PC-9 (cell line): ENCODE data around the gene POLE4.

ENCODE experiments used
- EZH2 ChIP-seq: fragments of 200-600 bp; sonication (generic); IDR thresholded peaks from 2 replicates; pipeline ENCODE4 v1.8.0; 2017; ENCODE audit warnings: antibody characterized with exemption, low read depth
- TF ChIP-seq, protein P1 (sequence below): fragments of 200-600 bp; sonication (generic); conservative IDR thresholded peaks from 2 replicates; pipeline ENCODE4 v1.6.1; 2017; ENCODE audit warnings: mixed run types, antibody characterized with exemption, mild to moderate bottlenecking, moderate library complexity

DNA sequence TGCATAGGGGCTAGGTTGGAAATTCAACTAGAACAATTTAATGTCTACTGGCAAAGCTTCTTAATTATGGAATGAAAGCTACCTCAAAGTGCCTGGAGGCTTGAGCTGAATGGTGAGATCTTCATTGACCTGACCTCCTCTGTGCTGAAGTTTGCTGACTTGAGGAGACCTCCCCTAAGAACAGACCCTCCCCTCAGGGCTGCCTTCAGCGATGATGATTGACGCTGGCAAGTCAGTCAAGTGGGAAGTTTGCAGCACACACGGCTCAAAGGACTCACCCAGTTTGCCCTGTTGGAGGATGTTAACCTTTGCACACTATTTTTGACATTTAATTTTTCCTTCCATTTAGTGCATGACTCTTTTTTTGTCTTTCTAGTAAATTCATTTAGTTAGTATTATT is 17.2 kb upstream of the POLE4 start:
- TF ChIP-seq, protein P1, sequence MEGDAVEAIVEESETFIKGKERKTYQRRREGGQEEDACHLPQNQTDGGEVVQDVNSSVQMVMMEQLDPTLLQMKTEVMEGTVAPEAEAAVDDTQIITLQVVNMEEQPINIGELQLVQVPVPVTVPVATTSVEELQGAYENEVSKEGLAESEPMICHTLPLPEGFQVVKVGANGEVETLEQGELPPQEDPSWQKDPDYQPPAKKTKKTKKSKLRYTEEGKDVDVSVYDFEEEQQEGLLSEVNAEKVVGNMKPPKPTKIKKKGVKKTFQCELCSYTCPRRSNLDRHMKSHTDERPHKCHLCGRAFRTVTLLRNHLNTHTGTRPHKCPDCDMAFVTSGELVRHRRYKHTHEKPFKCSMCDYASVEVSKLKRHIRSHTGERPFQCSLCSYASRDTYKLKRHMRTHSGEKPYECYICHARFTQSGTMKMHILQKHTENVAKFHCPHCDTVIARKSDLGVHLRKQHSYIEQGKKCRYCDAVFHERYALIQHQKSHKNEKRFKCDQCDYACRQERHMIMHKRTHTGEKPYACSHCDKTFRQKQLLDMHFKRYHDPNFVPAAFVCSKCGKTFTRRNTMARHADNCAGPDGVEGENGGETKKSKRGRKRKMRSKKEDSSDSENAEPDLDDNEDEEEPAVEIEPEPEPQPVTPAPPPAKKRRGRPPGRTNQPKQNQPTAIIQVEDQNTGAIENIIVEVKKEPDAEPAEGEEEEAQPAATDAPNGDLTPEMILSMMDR, result no peak
- TF ChIP-seq EZH2, result no peak
